ENCODE data around the gene NEO1.

The NEO1 gene, protein sequence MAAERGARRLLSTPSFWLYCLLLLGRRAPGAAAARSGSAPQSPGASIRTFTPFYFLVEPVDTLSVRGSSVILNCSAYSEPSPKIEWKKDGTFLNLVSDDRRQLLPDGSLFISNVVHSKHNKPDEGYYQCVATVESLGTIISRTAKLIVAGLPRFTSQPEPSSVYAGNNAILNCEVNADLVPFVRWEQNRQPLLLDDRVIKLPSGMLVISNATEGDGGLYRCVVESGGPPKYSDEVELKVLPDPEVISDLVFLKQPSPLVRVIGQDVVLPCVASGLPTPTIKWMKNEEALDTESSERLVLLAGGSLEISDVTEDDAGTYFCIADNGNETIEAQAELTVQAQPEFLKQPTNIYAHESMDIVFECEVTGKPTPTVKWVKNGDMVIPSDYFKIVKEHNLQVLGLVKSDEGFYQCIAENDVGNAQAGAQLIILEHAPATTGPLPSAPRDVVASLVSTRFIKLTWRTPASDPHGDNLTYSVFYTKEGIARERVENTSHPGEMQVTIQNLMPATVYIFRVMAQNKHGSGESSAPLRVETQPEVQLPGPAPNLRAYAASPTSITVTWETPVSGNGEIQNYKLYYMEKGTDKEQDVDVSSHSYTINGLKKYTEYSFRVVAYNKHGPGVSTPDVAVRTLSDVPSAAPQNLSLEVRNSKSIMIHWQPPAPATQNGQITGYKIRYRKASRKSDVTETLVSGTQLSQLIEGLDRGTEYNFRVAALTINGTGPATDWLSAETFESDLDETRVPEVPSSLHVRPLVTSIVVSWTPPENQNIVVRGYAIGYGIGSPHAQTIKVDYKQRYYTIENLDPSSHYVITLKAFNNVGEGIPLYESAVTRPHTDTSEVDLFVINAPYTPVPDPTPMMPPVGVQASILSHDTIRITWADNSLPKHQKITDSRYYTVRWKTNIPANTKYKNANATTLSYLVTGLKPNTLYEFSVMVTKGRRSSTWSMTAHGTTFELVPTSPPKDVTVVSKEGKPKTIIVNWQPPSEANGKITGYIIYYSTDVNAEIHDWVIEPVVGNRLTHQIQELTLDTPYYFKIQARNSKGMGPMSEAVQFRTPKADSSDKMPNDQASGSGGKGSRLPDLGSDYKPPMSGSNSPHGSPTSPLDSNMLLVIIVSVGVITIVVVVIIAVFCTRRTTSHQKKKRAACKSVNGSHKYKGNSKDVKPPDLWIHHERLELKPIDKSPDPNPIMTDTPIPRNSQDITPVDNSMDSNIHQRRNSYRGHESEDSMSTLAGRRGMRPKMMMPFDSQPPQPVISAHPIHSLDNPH (N-terminal part only)

DNA sequence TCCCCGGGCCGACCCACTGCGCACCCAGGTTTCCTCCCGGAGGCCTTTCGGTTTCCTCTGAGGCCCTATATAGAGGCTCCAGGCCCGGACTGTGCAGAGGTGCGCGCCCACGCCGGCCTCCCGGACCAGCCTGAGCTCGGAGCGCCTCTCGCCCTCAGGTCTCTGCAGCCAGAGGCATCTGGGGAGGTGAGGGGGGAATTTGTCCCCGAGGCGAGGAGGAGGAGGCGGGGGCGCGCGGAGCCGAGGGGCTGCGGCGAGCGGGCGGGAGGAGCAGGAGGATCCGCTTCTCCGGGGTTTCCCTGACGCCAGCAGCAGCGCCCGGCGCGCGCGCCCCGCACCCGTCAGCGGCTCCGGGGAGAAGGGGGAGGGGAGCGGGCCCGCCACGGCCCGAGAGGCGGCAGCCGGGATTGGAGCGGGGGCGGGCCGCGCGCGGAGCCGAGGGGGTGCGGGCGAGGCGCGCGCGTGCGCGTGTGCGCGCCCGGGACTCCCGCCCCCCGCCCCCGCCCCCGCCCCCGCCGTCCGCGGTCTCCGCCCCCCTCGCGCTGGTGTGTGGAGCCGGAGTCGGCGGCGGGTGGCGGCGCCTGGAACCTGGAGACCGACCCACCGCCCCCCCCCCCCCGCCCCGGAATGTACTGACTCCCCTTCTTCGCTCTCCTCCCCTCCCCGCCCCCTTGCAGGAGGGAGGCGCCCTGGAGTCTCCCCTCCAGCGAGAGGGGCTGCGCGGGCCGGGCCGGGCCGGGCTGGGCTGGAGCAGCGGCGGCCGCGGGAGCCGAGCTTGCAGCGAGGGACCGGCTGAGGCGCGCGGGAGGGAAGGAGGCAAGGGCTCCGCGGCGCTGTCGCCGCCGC, at the start of gene NEO1:
Gene NEO1, plus strand, starts transcription at position 657 of the 846 bp plus-strand sequence. CDS start 213 bp downstream, outside the sequence.
- H3K4me1 Mint-ChIP-seq: peaks cover 7% of the 10 kb centered on the region
- peak within 1 kb of the TSS; percentile 78 for H3K4me3 Mint-ChIP-seq
- no peaks in the 10 kb centered on the region for H3K9me3 Mint-ChIP-seq
- ATAC-seq (peak; percentile 82), DNase-seq (ENCODE audit: low spot score in 2 of 2) (peak; percentile 60 to 87)
- H3K36me3 Mint-ChIP-seq: no peaks in the 10 kb centered on the region
- H3K27ac Mint-ChIP-seq: peak within 1 kb of the TSS; percentile 78

DNA sequence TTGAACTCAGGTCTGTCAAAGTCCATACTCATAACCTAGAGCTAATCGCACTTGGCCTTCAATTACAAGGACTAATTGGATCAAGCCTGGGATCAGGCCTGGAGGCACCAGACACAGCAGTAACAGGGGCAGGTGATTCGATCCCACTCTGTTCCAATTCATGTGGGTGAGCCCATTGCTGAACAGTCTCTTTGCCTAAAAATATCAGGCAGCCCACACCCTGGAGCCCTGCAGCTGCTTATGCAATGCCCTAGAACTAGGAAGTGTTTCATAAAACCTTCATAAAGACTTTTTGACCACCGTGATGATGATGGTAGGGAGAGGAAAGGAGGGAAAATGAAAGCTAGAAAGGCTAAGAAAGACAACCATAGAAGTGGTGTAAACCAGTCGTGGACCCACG, 47.8 kb upstream of the NEO1 start:
- ATAC-seq (no peak), DNase-seq (ENCODE audit: low spot score in 2 of 2) (no peak)
- no peaks in the 10 kb centered on the region for H3K9me3 Mint-ChIP-seq
- H3K4me3 Mint-ChIP-seq: no peak overlapping the region
- no peak overlapping the region for H3K27ac Mint-ChIP-seq
- no peaks in the 10 kb centered on the region for H3K4me1 Mint-ChIP-seq
- H3K36me3 Mint-ChIP-seq: no peaks in the 10 kb centered on the region

DNA sequence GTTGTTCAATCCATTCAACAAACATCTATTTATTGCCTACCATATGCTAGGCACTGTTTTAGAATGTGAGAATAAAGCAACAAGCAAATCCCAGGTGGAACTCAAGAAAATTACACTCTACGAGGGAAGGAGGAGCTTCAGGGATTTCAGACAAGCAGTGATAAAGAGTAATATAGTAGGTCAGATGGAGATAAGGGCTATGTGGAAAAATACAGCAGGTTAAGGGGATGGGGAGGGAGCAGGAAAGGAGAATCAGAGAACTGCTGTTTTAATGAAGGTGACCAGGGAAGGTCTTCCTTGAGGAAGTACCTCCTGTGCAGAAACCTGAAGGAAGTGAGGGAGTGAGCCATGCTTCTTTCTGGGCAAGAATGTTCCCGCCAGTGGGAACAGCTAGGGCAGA, 47.2 kb upstream of the NEO1 start:
- Mint-ChIP-seq H3K27ac (no peak overlapping the region), H3K4me3 (no peak overlapping the region), H3K4me1 (no peaks in the 10 kb centered on the region), H3K9me3 (no peaks in the 10 kb centered on the region), H3K36me3 (no peaks in the 10 kb centered on the region)
- DNase-seq (ENCODE audit: low spot score in 2 of 2): no peak
- no peak for ATAC-seq

DNA sequence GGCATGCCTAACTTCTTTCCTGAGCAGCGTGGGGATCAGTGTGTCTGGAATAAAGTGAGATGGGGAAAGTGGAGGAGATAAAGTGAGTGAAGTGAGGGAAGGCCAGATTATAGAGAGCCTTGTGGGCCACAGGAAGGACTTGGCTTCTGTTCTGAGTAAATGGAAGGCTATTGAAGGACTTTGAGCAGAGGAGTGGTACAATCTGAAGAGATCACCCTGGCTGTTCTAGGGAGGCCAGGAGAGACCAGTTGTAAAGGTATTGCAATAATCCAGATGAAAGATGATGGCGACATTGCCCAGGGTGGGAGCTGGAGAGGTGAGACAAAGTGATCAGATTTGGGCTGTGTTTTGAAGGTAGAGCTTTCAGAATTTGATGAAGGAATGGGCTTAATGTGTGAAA, 46.8 kb upstream of the NEO1 start:
- no peak overlapping the region for H3K27ac Mint-ChIP-seq
- H3K4me1 Mint-ChIP-seq: no peaks in the 10 kb centered on the region
- DNase-seq (ENCODE audit: low spot score in 2 of 2): no peak
- H3K9me3 Mint-ChIP-seq: no peaks in the 10 kb centered on the region
- ATAC-seq: no peak
- no peaks in the 10 kb centered on the region for H3K36me3 Mint-ChIP-seq
- no peak overlapping the region for H3K4me3 Mint-ChIP-seq

DNA sequence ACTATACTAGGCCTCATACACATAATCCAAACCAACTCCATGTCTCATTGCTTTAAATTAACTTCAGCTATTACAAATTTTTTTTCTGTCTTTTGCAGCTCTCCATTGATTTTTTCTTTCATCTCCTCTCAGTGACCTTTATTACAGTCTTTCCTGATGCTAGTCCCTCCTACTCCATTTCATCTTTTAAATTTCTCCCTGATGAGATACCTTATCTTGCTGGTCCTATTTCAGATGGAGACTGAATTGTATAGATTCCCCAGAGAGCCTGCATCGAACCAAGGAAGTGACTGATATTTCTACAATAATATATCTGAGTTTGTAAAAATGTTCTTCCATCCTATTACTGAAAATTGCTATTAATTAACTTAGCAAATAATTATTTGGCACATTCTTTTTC, 45.7 kb upstream of the NEO1 start:
- no peak for ATAC-seq

DNA sequence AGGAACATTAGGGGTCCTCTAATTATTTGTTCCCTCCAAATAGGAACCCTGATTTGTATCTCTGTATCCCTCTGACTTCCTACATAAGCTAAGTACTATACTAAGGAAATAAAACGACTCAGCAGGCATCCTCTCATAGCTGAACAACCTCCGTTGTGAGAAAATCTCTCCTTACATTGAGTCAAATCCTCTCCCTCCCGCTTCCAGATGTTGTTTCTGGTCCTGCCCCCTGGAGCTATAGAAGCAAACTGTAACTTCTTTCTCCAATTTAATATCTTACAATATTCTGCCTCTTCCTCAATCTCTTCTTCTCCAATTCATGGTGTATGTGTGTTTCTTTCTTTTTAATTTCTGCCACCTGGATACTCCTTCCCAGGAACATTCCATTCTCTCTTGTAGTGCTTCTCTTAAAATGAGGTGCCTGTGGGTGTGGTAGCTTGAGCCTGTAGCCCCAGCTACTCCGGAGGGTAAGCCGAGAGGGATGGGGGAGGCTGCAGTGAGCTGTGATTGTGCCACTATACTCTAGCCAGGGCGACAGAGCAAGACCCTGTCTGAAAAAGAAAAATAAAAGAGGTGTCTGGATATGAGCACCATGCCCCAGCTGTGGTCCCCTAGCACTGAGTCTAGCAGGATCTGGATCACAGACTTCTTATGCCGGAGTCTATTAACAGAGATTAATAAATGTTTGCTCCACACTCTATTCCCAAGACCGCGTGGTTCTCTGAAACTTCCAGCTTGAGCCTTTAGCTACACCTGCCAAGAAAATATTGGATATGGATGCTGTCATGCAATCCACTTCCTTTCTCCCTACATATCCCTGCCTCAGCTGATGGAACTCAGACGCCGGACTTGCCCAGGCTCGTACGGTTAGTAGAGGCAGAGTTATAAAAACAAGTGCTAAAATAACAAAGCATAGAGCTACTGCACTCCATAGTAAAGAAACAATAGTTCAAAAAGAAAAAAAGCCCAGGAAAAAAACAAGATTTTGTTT, 42.9 kb upstream of the NEO1 start:
- no peaks in the 10 kb centered on the region for H3K36me3 Mint-ChIP-seq
- H3K9me3 Mint-ChIP-seq: no peaks in the 10 kb centered on the region
- DNase-seq (ENCODE audit: low spot score in 2 of 2): no peak
- H3K27ac Mint-ChIP-seq: no peak overlapping the region
- no peak for ATAC-seq
- no peaks in the 10 kb centered on the region for H3K4me1 Mint-ChIP-seq
- no peak overlapping the region for H3K4me3 Mint-ChIP-seq

More for the DNA sequence above, 45.7 kb upstream of the NEO1 start:
- no peak overlapping the region for H3K4me3 Mint-ChIP-seq
- H3K36me3 Mint-ChIP-seq: no peaks in the 10 kb centered on the region
- no peaks in the 10 kb centered on the region for H3K9me3 Mint-ChIP-seq
- no peaks in the 10 kb centered on the region for H3K4me1 Mint-ChIP-seq
- no peak overlapping the region for H3K27ac Mint-ChIP-seq
- DNase-seq (ENCODE audit: low spot score in 2 of 2): no peak

DNA sequence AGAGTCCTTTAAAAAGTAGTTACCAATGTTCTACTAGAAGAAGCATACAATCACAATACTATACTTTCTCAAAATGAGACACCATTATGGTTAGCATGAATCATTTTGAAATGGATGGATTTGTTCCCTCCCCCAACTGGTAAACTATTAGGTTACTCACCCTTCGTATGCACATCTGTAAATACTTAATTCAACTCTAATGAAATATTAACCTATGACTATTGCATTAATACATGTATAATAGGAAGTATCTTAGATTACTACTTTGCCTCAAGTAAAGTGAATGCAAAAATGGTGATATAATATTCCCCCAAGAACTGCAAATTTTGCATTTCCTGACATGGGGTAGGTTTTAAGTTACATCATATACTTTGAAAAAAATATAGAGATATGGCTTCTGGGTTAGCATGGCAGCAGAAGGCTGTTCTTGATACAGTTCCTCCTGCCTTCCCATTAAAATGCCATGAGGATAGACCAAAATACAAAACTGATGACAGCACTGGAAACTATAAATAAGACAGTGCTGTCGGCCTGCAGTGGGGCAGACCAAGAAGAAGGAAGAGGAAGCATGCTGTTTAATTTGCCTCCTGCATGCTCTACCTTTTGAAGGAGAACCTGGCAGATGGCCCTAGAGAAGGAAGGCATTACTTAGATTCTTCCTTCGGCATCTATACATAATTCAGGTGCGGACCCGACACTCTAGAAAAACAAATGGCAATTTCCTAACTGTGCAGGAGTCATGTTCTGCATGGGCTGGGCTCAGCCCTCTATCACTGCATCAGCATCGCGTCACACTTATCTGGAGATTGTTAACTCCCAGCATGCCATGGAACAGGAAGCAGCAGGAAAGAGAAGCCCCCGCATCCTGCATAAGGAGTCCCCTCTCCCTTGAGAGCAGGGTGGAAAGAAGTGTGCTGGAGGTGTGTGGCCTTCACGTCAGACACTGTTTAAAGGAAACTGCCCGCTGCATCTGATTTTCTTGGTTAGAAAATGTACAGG, 41.8 kb upstream of the NEO1 start:
- Mint-ChIP-seq H3K4me1 (peaks cover under 1% of the 10 kb centered on the region), H3K4me3 (no peak overlapping the region), H3K27ac (no peak overlapping the region), H3K36me3 (no peaks in the 10 kb centered on the region), H3K9me3 (no peaks in the 10 kb centered on the region)
- DNase-seq (ENCODE audit: low spot score in 2 of 2): no peak
- ATAC-seq: peak; percentile 74

DNA sequence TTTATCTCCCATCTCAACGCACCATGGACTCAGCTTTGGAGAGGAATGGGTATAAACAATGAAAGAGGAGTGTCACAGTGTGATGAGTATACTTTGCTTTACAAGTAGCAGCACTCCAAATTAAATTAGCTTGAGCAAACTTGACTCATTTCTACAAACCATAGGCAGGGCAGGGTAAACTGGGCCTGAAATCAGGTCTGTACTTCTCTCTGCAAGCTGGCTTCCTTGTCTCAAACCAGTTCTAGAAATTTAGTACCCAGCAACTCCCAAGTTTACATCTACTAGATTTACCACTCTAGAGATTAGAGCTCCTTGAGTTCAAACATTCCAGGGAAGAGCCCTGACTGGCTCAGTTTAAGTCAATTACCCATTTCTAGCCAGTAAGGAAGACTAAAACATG, 37.4 kb upstream of the NEO1 start:
- no peaks in the 10 kb centered on the region for H3K9me3 Mint-ChIP-seq
- no peaks in the 10 kb centered on the region for H3K36me3 Mint-ChIP-seq
- no peak for ATAC-seq
- no peak overlapping the region for H3K4me3 Mint-ChIP-seq
- DNase-seq (ENCODE audit: low spot score in 2 of 2): no peak
- H3K27ac Mint-ChIP-seq: no peak overlapping the region
- H3K4me1 Mint-ChIP-seq: peaks cover 5% of the 10 kb centered on the region

DNA sequence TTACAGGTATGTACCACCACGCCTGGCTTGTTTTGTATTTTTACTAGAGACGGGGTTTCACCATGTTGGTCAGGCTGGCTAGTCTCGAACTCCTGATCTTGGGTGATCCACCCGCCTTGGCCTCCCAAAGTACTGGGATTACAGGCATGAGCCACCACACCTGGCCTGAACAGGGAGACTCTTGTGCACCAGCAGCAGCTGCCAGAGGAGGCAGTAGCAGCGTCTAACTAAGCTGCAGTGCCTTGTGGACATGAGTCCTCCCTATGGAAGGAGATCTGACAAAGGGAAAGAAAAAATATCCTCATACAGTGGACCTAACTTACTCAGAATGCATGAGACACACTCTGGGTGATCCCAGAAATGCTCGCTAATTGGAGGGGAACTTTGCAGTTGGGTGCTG, 36.8 kb upstream of the NEO1 start:
- Mint-ChIP-seq H3K9me3 (no peaks in the 10 kb centered on the region), H3K27ac (no peak overlapping the region), H3K36me3 (no peaks in the 10 kb centered on the region), H3K4me3 (no peak overlapping the region), H3K4me1 (peaks cover 5% of the 10 kb centered on the region)
- ATAC-seq (no peak), DNase-seq (ENCODE audit: low spot score in 2 of 2) (no peak)

DNA sequence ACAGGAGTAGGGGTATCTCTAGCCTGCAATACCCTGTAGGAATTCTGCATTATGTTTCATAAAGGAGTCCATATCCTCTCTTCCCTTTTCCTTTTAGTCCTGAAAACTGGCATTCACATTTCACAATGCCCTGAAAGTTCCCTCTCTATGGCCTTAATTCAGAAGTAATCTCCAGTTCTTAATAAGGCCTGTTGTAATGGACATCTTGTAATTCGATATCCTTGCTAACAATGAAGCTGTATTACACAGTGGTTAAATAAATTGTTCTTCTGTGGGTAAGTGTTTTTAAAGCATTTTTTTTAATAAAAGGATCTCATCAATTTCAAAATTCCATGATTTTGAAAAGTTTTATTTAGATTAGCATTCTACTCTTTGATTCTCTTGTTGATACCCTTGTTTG, 34.3 kb upstream of the NEO1 start:
- DNase-seq (ENCODE audit: low spot score in 2 of 2) (no peak), ATAC-seq (no peak)
- H3K4me1 Mint-ChIP-seq: peaks cover 5% of the 10 kb centered on the region
- H3K27ac Mint-ChIP-seq: no peak overlapping the region
- H3K9me3 Mint-ChIP-seq: no peaks in the 10 kb centered on the region
- no peaks in the 10 kb centered on the region for H3K36me3 Mint-ChIP-seq
- no peak overlapping the region for H3K4me3 Mint-ChIP-seq

DNA sequence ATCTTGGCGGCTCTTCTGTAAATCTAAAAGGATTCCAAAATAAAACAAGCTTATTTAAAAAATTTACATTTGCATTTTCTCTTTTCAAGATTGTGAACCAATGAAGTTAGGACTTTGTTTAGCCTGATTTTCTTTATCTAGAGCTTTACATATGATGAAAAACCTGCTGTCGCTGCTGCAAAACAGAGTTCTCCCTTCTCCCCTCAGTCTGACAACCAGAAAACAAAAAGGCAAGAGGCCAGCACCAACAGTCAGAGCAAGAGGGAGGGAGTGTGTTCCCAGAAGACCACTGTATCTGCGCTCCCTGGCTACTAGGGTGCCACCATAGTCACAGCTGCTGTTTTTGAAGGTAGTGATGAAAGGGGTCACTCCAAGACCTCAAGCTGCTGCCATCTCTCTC, 33.1 kb upstream of the NEO1 start:
- ATAC-seq: no peak
- DNase-seq (ENCODE audit: low spot score in 2 of 2): no peak
- H3K4me1 Mint-ChIP-seq: peaks cover 5% of the 10 kb centered on the region
- no peaks in the 10 kb centered on the region for H3K9me3 Mint-ChIP-seq
- H3K36me3 Mint-ChIP-seq: no peaks in the 10 kb centered on the region
- no peak overlapping the region for H3K27ac Mint-ChIP-seq
- no peak overlapping the region for H3K4me3 Mint-ChIP-seq

DNA sequence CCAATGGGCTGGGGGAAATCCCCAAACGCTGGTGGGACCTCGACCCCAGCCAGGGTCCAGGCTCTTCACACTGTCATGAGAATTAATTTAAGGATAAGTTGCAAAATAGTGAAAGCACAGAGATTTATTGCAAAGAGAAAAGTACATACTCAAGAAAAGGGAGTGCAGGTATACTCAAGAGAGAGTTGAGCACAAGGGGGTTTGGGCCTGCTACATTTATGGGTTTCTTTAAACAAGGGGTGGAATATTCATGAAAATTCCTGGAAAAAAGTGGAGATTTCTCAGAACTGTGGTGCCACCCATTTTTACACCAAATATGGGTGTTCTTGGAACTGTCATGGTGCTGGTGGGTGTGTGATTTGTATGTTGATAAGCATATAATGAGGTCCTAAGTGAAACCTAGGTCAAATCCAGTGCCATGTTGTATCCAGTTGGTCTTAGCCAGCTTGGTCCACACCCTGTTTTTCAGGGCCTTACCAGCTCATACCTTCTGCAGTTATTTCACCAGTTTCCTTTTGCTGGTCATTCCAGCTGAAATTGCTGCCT, 32.6 kb upstream of the NEO1 start:
- H3K4me1 Mint-ChIP-seq: peaks cover 5% of the 10 kb centered on the region
- H3K36me3 Mint-ChIP-seq: no peaks in the 10 kb centered on the region
- H3K9me3 Mint-ChIP-seq: no peaks in the 10 kb centered on the region
- ATAC-seq: no peak
- no peak for DNase-seq (ENCODE audit: low spot score in 2 of 2)
- no peak overlapping the region for H3K4me3 Mint-ChIP-seq
- H3K27ac Mint-ChIP-seq: no peak overlapping the region

Data from stimulated activated effector memory CD8-positive, alpha-beta T cell treated with anti-CD3 and anti-CD28 coated beads, Interleukin-12 subunit alpha, Interleukin-12 subunit beta, amount 100 ng/mL, for 72 hours (primary cell).